GM18517 (cell line): ENCODE data around the gene RAMP1.

ENCODE experiments used
- ATAC-seq: cut with Tn5 transposase; IDR thresholded peaks from one replicate; pipeline ENCODE4 v1.9.1; 2021; ENCODE audit warnings: mild to moderate bottlenecking, moderate library complexity; ENCODE audit not compliant: unreplicated experiment

RAMP1 gene

GRCh38 chr2:237894396-237894979 is 35.1 kb downstream of the RAMP1 start:
- no peak for ATAC-seq

GRCh38 chr2:237894986-237895543 is 35.6 kb downstream of the RAMP1 start:
- ATAC-seq, result no peak

GRCh38 chr2:237895544-237896506 is 36.4 kb downstream of the RAMP1 start:
- ATAC-seq, result no peak

- no peak for ATAC-seq
Observed at GRCh38 chr2:237896507-237896892, 37.1 kb downstream of the RAMP1 start.

- ATAC-seq, result no peak
Observed at GRCh38 chr2:237896956-237897355, 37.5 kb downstream of the RAMP1 start.

GRCh38 chr2:237898057-237898414 is 38.6 kb downstream of the RAMP1 start:
- ATAC-seq, result no peak

- no peak for ATAC-seq
Observed at GRCh38 chr2:237900891-237901831, 41.7 kb downstream of the RAMP1 start.

- ATAC-seq, result no peak
Observed at GRCh38 chr2:237901932-237902850, 42.8 kb downstream of the RAMP1 start.

- no peak for ATAC-seq
Observed at GRCh38 chr2:237904831-237905599, 45.6 kb downstream of the RAMP1 start.

- no peak for ATAC-seq
Observed at GRCh38 chr2:237907144-237907543, 47.7 kb downstream of the RAMP1 start.

GRCh38 chr2:237909075-237909695 is 49.8 kb downstream of the RAMP1 start:
- ATAC-seq, result no peak

GRCh38 chr2:237909801-237910475 is 50.5 kb downstream of the RAMP1 start:
- no peak for ATAC-seq

- no peak for ATAC-seq
Observed at GRCh38 chr2:237910576-237911362, 51.3 kb downstream of the RAMP1 start.

GRCh38 chr2:237911363-237912017 is 52.1 kb downstream of the RAMP1 start:
- no peak for ATAC-seq

GRCh38 chr2:237912271-237913192 is 53.1 kb downstream of the RAMP1 start:
- no peak for ATAC-seq
